Lung (tissue), 12 donors: ENCODE results near the gene TEX22. TPM values are rescaled to one million over a fixed set of nuclear protein-coding genes. Genes with fewer than 3 reads are reported as not detected.

Source experiments
- ATAC-seq: fragments of 200-7000 bp; cut with Tn5 transposase; one replicate; pipeline ENCODE4 v1.9.1; 2020; ENCODE audit warnings: moderate number of reproducible peaks; ENCODE audit not compliant: insufficient read depth, low FRiP score
- DNase-seq, 3 donors: peaks; one replicate each; pipeline ENCODE4 v3.0.0-alpha.2; 2013 to 2017
- H3K27ac ChIP-seq, 2 donors: one replicate each; pipeline ENCODE4 v1.5.1; 2013; ENCODE audit warnings: mild to moderate bottlenecking in 2 of 2, moderate library complexity in 2 of 2, control low read depth in 1 of 2, inconsistent platforms in 1 of 2, low read depth in 1 of 2, low read length in 1 of 2
- H3K27me3 ChIP-seq, 3 donors: one replicate each; pipeline ENCODE4 v1.5.1; 2013; ENCODE audit warnings: low read length in 2 of 3; ENCODE audit not compliant: control insufficient read depth in 3 of 3, insufficient read depth in 3 of 3
- H3K36me3 ChIP-seq, 4 donors: one replicate each; pipeline ENCODE4 v1.5.1; 2013; ENCODE audit warnings: low read length in 4 of 4, mild to moderate bottlenecking in 1 of 4, moderate library complexity in 1 of 4; ENCODE audit not compliant: control insufficient read depth in 4 of 4, insufficient read depth in 4 of 4
- H3K4me1 ChIP-seq, 5 donors: one replicate each; pipeline ENCODE4 v1.5.1; 2013; ENCODE audit warnings: low read length in 5 of 5, mild to moderate bottlenecking in 2 of 5, moderate library complexity in 1 of 5; ENCODE audit not compliant: control insufficient read depth in 5 of 5, insufficient read depth in 5 of 5
- H3K4me3 ChIP-seq: one replicate; pipeline ENCODE4 v1.5.1; 2013; ENCODE audit warnings: mild to moderate bottlenecking, control low read depth, moderate library complexity
- H3K9ac ChIP-seq, 2 donors: one replicate each; pipeline ENCODE4 v1.5.1; 2013; ENCODE audit warnings: low read length in 2 of 2, control low read depth in 1 of 2; ENCODE audit not compliant: insufficient read depth in 1 of 2
- H3K9me3 ChIP-seq, 4 donors: one replicate each; pipeline ENCODE4 v1.5.1; 2013; ENCODE audit warnings: low read length in 3 of 4, mild to moderate bottlenecking in 1 of 4, moderate library complexity in 1 of 4; ENCODE audit not compliant: control insufficient read depth in 4 of 4, insufficient read depth in 3 of 4
- WGBS, 2 donors: extraction: QIAGEN DNeasy Blood & Tissue Kit; methylation state at CpG; one replicate each; pipeline ENCODE4 v1.1.7; 2013; 5-methylcytosine and 5-hydroxymethylcytosine counted together
- polyA plus RNA-seq, 2 donors: library from polyadenylated mRNA; stranded (reverse); fragments of 200-250 nt; gene quantifications; one replicate each; pipeline ENCODE4 v1.2.1, GENCODE V29; 2013
- total RNA-seq, 2 donors: library from RNA; depleted of rRNA in 1 of 2; stranded (reverse); fragments of >200 nt in 1 of 2; gene quantifications; one replicate each; pipeline ENCODE4 v1.2.1, GENCODE V29; 2014 to 2021
- TF ChIP-seq, protein P1 (sequence below): IDR thresholded peaks from 2 replicates; pipeline ENCODE4 v1.5.1; 2012; ENCODE audit warnings: mild to moderate bottlenecking; ENCODE audit errors: control extremely low read depth, extremely low read depth
- donor health status: control.
- donor health status: control.
- donor health status: Bipolar disorder and iron deficiency.
- donor health status: healthy.
- donor health status: DM: yes; HTN: yes; CAD: no.

Gene TEX22
- total and polyA plus RNA-seq, 4 donors, result 0.17 to 2.1 (median 0.29) TPM

DNA sequence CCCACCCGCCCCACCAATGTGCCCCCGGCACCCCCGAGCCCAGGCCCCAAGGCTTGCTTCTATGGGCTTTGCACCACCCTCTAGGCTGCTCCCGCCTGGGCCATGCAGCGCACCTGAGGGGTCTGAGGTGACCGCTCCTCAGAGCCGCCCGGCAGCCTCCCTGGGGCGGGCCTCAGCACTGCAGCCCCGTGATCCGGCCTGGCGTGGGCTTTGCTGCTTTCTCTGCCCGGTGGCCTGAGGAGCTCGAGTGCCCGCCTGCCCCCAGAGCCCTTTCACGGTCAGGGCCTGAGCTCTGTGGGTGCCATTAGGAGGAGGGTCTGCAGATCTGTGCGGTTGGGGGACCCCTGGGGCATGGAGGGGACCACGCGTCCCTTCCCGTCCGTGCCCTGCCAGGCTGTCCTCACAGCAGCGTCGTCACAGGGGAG lies 27.5 kb downstream of the TEX22 start:
- peaks cover 0 to 3% (median 0%) of the 10 kb centered on the region in 4 donors for H3K9me3 ChIP-seq
- 94% methylated on average over 23 of the region's 23 CpGs for WGBS, 2 donors
- ATAC-seq (no peak), DNase-seq (no peak)
- H3K4me1 ChIP-seq, result peaks cover 0 to 17% (median 0%) of the 10 kb centered on the region in 5 donors
- H3K27me3 ChIP-seq, result no peaks in the 10 kb centered on the region
- TF ChIP-seq, protein P1, sequence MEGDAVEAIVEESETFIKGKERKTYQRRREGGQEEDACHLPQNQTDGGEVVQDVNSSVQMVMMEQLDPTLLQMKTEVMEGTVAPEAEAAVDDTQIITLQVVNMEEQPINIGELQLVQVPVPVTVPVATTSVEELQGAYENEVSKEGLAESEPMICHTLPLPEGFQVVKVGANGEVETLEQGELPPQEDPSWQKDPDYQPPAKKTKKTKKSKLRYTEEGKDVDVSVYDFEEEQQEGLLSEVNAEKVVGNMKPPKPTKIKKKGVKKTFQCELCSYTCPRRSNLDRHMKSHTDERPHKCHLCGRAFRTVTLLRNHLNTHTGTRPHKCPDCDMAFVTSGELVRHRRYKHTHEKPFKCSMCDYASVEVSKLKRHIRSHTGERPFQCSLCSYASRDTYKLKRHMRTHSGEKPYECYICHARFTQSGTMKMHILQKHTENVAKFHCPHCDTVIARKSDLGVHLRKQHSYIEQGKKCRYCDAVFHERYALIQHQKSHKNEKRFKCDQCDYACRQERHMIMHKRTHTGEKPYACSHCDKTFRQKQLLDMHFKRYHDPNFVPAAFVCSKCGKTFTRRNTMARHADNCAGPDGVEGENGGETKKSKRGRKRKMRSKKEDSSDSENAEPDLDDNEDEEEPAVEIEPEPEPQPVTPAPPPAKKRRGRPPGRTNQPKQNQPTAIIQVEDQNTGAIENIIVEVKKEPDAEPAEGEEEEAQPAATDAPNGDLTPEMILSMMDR, result no peak
- H3K36me3 ChIP-seq, result peaks cover 0 to 19% (median 6%) of the 10 kb centered on the region in 4 donors
- H3K4me3 ChIP-seq, result no peak overlapping the region
- no peak overlapping the region for H3K9ac ChIP-seq
- H3K27ac ChIP-seq, result no peak overlapping the region

DNA sequence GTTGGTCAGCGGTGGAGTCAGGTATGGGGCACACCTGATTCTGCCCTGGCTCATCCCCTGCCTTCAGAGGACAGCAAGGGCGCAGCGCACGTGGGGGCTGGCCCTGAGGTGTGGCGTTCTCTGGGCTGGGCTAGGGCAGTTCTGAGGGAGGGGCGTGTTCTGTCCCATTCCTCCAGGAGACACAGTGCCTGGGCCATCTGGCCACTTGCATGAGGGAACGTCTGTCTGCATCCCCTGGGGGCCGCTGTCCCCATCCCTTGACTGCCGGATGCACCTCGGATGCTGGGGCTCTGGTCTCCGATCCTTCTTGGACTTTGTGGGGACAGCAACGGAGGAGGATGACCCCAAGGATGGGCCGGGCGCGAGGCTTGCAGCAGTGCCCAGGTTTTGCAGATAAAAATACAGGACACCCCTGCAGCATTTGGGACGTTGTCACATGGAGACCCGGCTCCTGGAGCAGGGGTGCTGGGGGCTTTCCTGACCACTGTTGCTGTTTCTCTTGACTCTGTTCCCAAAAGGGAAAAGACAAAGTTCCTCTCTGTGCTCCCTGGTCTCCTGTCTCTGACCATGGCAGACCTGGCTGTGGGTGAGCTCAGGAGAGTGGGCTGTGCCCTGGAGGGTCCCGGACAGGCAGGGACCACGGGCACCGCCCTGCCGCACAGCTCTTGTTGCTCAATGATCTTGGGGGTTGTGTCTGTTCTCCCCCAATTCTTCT lies 28.2 kb downstream of the TEX22 start:
- WGBS, 2 donors, result 97% methylated on average over 21 of the region's 21 CpGs
- Histone ChIP-seq H3K36me3 (peaks cover 0 to 19% (median 6%) of the 10 kb centered on the region in 4 donors), H3K27me3 (no peaks in the 10 kb centered on the region), H3K4me1 (peaks cover 0 to 10% (median 0%) of the 10 kb centered on the region in 5 donors), H3K9ac (no peak overlapping the region), H3K9me3 (peaks cover 0 to 3% (median 0%) of the 10 kb centered on the region in 4 donors), H3K4me3 (no peak overlapping the region), H3K27ac (no peak overlapping the region)
- TF ChIP-seq, protein P1, result no peak
- DNase-seq (peak in 1 of 3 donors; percentile 11), ATAC-seq (no peak)

DNA sequence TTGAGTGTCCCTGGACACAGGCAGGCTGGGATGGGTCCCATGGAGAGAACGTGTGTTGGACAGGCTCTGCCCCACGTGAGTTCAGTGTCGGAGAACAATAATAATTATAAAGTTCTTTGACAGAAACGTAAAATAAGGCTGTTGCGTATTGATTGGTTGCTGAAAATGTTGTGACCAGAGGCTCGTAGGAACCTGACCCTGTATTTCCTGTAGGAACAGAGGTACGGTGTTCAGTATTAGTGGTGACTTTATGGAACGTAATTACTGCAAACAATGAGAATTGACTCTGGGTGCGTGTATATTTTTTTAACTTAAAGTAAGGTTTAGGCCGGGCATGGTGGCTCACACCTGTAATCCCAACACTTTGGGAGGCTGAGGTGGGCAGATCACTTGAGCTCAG lies 29.1 kb downstream of the TEX22 start:
- H3K4me1 ChIP-seq, result peaks cover 0 to 5% (median 0%) of the 10 kb centered on the region in 5 donors
- no peak overlapping the region for H3K9ac ChIP-seq
- no peak overlapping the region for H3K27ac ChIP-seq
- WGBS, 2 donors, result 96 to 97% methylated on average over 10 of the region's 10 CpGs
- H3K27me3 ChIP-seq, result no peaks in the 10 kb centered on the region
- peaks cover 0 to 3% (median 0%) of the 10 kb centered on the region in 4 donors for H3K9me3 ChIP-seq
- ATAC-seq (no peak), DNase-seq (no peak)
- H3K36me3 ChIP-seq, result peaks cover 0 to 19% (median 6%) of the 10 kb centered on the region in 4 donors
- TF ChIP-seq, protein P1, result no peak
- H3K4me3 ChIP-seq, result no peak overlapping the region
